Liver (tissue), 3 donors: ENCODE data around the gene RPP14.

Experiments used
- EGR1 ChIP-seq, 2 donors: IDR thresholded peaks; 2 replicates each; pipeline ENCODE4 v1.6.1; 2016 to 2018; ENCODE audit warnings: antibody characterized with exemption in 2 of 2, low read depth in 2 of 2
- HNF4A ChIP-seq, 2 donors: conservative IDR thresholded peaks; 2 replicates each; pipeline ENCODE4 v1.6.1; 2016; ENCODE audit warnings: antibody characterized with exemption in 2 of 2, mild to moderate bottlenecking in 2 of 2
- HNF4G ChIP-seq: IDR thresholded peaks from 2 replicates; pipeline ENCODE4 v1.6.1; 2016; ENCODE audit warnings: antibody characterized with exemption
- NR2F2 ChIP-seq: IDR thresholded peaks from 2 replicates; pipeline ENCODE4 v1.6.1; 2016; ENCODE audit warnings: antibody characterized with exemption
- RAD21 ChIP-seq, 2 donors: IDR thresholded peaks; 2 replicates each; pipeline ENCODE4 v1.6.1; 2016; ENCODE audit warnings: antibody characterized with exemption in 2 of 2, mild to moderate bottlenecking in 2 of 2
- RXRA ChIP-seq, 2 donors: IDR thresholded peaks; 2 replicates each; pipeline ENCODE4 v1.6.1; 2017 to 2018; ENCODE audit warnings: antibody characterized with exemption in 2 of 2, mild to moderate bottlenecking in 1 of 2
- SP1 ChIP-seq: IDR thresholded peaks from 2 replicates; pipeline ENCODE4 v1.6.1; 2018; ENCODE audit warnings: antibody characterized with exemption, mild to moderate bottlenecking
- TAF1 ChIP-seq: conservative IDR thresholded peaks from 2 replicates; pipeline ENCODE4 v1.6.1; 2016; ENCODE audit warnings: antibody characterized with exemption, mild to moderate bottlenecking
- YY1 ChIP-seq: IDR thresholded peaks from 2 replicates; pipeline ENCODE4 v1.6.1; 2016; ENCODE audit warnings: antibody characterized with exemption, mild to moderate bottlenecking
- TF ChIP-seq, protein P1 (sequence below): fragments of 150-350 bp; IDR thresholded peaks from 2 replicates; pipeline ENCODE4 v1.5.1; 2017; ENCODE audit warnings: improper control_type of control experiment, low read depth, low read length; ENCODE audit not compliant: missing input control
- TF ChIP-seq, protein P2 (sequence below): IDR thresholded peaks from 2 replicates; pipeline ENCODE4 v1.6.1; 2016; ENCODE audit warnings: antibody characterized with exemption, mild to moderate bottlenecking
- TF ChIP-seq, protein P3 (sequence below): IDR thresholded peaks from 2 replicates; pipeline ENCODE4 v1.6.1; 2016; ENCODE audit warnings: antibody characterized with exemption
- donor health status: healthy.
- donor health status: healthy.

DNA sequence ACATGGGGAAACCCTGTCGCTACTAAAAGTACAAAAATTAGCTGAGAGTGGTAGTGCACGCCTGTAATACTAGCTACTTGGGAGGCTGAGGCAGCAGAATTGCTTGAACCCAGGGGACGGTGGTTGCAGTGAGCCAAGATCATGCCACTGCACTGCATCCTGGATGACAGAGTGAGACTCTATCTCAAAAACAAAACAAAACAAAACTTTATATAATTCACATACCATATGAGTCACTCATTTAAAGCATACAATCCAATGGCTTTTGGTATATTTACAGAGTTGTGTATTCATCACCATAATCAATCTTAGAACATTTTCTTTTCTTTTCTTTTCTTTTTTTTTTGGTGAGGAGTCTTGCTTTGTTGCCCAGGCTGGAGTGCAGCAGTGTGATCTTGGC, 35.3 kb downstream of the RPP14 start:
- TF ChIP-seq, protein P1, sequence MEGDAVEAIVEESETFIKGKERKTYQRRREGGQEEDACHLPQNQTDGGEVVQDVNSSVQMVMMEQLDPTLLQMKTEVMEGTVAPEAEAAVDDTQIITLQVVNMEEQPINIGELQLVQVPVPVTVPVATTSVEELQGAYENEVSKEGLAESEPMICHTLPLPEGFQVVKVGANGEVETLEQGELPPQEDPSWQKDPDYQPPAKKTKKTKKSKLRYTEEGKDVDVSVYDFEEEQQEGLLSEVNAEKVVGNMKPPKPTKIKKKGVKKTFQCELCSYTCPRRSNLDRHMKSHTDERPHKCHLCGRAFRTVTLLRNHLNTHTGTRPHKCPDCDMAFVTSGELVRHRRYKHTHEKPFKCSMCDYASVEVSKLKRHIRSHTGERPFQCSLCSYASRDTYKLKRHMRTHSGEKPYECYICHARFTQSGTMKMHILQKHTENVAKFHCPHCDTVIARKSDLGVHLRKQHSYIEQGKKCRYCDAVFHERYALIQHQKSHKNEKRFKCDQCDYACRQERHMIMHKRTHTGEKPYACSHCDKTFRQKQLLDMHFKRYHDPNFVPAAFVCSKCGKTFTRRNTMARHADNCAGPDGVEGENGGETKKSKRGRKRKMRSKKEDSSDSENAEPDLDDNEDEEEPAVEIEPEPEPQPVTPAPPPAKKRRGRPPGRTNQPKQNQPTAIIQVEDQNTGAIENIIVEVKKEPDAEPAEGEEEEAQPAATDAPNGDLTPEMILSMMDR = no peak
- TF ChIP-seq NR2F2 (no peak), RXRA (IDR thresholded peaks at IDR 0.05) (no peak), TAF1 (no peak), RAD21 (IDR thresholded peaks at IDR 0.05) (no peak), HNF4A (conservative IDR thresholded peaks at IDR 0.05) (no peak), EGR1 (IDR thresholded peaks at IDR 0.05; ENCODE audit: low read depth in 2 of 2) (no peak), SP1 (no peak), YY1 (no peak), HNF4G (no peak)
- TF ChIP-seq, protein P2, sequence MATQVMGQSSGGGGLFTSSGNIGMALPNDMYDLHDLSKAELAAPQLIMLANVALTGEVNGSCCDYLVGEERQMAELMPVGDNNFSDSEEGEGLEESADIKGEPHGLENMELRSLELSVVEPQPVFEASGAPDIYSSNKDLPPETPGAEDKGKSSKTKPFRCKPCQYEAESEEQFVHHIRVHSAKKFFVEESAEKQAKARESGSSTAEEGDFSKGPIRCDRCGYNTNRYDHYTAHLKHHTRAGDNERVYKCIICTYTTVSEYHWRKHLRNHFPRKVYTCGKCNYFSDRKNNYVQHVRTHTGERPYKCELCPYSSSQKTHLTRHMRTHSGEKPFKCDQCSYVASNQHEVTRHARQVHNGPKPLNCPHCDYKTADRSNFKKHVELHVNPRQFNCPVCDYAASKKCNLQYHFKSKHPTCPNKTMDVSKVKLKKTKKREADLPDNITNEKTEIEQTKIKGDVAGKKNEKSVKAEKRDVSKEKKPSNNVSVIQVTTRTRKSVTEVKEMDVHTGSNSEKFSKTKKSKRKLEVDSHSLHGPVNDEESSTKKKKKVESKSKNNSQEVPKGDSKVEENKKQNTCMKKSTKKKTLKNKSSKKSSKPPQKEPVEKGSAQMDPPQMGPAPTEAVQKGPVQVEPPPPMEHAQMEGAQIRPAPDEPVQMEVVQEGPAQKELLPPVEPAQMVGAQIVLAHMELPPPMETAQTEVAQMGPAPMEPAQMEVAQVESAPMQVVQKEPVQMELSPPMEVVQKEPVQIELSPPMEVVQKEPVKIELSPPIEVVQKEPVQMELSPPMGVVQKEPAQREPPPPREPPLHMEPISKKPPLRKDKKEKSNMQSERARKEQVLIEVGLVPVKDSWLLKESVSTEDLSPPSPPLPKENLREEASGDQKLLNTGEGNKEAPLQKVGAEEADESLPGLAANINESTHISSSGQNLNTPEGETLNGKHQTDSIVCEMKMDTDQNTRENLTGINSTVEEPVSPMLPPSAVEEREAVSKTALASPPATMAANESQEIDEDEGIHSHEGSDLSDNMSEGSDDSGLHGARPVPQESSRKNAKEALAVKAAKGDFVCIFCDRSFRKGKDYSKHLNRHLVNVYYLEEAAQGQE = no peak
- TF ChIP-seq, protein P3, sequence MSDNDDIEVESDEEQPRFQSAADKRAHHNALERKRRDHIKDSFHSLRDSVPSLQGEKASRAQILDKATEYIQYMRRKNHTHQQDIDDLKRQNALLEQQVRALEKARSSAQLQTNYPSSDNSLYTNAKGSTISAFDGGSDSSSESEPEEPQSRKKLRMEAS = no peak
